ENCODE data around the gene MOGAT2. TPM values are rescaled to one million over a fixed set of nuclear protein-coding genes. Genes with fewer than 3 reads are reported as not detected.
"Not testable (repeated sequence)": the region's sequence is repeated elsewhere in the genome, so short reads cannot be mapped to it uniquely, and the experiment has no call there.

Gene MOGAT2
- total RNA-seq, result 0.32 TPM
- long read RNA-seq, result 0 reads

DNA sequence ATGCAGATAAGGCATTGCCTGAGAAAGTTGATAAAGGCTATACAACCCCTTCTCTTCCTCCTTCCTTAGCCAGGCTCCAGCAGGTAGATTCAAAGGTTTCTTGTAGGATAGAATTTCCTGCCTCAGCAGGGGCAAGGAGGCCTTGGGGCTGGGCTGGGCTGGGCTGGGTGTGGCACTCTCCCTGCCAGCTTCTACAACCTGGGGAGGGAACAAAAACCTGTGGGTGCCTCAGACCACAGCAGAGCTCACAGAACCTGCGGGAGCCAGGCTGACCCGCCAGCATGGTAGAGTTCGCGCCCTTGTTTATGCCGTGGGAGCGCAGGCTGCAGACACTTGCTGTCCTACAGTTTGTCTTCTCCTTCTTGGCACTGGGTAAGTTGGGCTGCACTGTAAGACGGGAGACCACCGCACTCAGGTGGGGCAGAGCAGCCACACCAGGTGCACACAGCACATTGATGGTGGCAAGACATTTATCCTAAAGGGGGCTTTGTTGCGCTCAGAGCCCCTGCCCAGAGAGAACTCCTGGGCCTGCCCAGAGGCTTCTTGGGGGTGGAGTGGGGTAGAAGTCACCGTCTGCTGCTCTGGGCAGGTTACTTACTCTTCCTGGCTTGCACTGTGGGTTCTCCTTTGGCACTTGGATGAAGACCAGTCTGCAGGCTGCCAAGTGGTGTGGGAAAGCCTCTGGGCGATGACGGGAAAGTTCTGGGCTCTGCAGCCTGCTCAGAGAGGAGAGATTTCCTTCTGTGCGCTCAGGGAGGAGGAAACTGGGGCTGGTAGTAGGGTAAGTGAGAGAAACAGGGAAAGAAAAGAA, at the start of gene MOGAT2:
MOGAT2 (plus strand) TSS at position 231 of the 811 bp plus-strand sequence; CDS start at position 282, 51 bp downstream.
- DNase-seq (ENCODE audit: low spot score), result no peak

DNA sequence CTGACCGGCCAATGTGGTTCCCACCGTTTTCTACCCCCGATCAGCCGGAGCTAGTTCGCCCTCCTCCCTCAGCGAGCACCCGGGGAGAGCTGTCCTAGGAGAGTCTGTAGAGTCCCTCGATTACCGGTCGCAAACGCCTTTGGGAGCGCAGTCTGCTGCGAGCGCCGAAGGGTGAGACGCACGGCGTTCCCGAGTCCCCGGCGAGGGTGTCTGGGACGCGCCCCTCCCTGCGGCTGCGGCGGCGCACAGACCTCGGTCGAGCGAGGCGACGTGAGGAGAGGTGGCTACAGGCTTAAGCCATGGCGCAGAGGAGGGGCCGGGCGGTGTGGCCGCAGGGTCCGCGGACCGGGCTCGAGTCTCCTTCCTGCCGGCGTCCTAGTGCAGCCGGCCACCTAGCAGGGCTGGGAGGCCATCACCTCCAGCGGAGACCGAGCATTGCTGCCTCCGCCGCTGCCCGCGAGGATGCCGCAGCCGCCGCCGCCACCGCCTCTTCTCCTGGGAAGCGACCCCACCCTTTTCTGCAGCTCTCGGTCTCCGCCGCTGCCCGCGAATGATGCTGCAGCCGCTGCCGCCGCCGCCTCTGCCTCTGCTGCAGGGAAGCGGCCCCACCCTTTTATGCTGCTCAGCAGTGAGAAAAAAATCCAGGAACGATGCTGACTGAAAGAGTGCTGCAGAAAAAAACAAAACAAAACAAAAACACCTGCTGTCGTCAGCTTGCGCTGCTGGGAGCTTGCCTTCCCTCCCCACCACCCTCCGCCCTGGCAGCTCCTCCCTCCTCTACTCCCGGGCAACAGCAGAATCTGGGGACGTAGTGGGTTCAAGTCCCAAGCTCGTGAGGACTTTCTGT, 49.0 kb upstream of the MOGAT2 start, which contains the start of gene MAP6:
MAP6 (minus strand) TSS at position 588 of the 847 bp plus-strand sequence. CDS start 669 bp downstream, outside the sequence.
- no peak for DNase-seq (ENCODE audit: low spot score)

DNA sequence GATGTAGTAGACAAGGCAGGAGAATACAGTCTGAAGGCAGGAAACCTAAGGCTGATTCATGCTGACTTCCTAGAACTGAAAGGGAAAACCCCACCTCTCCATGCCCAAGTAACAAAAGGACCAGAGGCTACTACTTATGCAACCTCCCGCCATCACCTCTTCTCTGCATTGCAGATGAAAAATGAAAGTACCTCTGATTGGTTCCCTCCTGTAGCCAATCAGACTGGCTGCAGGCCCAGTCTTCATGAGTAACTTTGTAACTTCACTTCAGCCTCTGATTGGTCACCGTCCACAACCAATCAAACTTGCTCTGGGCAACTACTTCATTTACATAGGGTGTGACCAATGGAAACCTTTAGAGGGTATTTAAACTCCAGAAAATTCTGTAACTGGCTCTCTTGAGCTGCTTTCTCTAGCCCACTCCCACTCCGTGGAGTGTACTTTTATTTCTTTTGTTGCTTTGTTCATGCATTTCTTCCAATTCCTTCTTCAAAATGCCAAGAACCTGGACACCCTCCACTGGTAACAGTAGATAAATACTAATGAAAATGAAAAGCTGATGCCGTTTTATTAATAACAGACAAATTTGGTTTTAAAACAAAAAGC, 43.6 kb upstream of the MOGAT2 start:
- no peak for DNase-seq (ENCODE audit: low spot score)

DNA sequence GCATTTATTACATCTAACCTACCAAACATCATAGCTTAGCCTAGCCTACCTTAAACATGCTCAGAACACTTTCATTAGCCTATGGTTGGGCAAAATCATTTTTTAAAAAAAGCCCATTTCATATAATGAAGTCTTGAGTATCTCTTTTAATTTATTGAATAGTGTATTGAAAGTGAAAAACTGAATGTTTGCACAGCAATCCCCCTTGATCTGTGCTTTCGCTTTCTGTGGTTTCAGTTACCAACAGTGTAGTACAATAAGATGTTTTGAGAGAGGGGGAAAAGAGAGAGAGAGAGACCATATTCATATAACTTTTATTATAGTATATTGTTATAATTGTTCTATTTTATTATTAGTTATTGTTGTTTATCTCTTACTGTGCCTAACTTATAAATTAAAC, 40.4 kb upstream of the MOGAT2 start:
- DNase-seq (ENCODE audit: low spot score), result no peak

DNA sequence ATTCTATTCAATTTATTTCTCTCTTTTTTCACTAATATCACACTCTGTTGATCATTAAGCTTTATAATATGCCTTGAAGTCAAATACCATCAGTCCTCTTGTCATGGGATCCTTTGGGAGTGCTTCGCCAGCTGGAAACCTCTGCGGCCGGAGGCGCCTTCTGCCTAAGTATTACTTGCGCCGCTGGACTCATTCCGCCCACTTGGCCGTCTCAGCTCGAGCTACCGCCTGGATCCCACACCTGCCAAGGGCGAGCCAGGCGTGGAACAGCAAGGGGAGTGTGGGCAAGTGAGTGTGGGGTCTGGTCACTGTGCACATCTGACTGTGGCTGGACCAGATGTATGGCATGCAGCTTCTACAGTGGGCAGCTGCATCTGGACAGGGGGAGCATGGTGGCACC, 39.7 kb upstream of the MOGAT2 start:
- no peak for DNase-seq (ENCODE audit: low spot score)

DNA sequence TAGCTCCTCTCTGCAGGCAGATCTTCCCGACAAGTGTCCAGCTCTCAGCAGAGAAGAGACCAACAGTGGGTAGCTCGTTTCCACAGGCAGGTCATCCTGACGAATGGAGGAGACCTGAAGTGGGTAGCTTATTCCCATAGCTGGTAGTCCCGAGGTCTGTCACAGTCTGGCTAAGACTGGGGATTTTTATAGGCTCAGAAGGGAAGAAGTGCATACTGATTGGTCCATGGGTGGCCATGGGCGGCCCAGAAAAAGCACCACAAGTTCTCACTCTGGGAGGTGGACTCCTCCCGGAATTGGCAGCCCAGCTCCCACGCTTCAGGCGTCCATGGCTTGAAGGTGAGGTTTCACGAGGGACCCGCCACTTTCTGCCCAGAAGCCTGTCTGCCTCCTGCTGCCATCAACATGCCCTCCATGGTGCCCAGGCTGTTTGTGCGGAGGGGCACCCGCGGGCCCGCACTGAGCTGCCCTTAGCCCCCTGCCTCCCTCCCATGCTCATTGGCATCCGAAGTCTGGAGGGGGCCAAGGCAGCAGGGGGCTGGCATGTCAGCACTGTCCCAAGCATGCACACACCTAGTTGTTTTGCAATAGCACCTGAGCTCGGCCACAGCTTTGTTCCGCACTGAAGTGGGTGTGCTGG, 38.9 kb upstream of the MOGAT2 start:
- no peak for DNase-seq (ENCODE audit: low spot score)

DNA sequence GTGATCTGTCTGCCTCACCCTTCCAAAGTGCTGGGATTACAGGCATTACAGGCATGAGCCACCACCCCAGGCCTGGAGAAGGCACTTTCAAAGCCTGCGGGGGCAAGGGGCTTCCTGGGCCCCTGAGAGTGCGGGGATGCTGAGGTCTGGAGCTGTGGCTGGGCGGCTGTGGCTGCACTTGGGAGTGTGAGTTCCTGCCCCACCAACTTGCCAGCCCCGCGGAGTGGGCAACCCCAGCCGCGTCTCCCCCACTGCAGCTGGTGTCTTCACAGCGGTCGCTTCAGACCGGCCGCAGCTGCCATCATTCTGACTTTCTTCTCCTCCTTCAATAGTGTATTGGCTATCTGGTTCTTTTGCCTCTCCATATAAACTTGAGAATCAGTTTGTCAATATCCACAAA, 38.1 kb upstream of the MOGAT2 start:
- no peak for DNase-seq (ENCODE audit: low spot score)

DNA sequence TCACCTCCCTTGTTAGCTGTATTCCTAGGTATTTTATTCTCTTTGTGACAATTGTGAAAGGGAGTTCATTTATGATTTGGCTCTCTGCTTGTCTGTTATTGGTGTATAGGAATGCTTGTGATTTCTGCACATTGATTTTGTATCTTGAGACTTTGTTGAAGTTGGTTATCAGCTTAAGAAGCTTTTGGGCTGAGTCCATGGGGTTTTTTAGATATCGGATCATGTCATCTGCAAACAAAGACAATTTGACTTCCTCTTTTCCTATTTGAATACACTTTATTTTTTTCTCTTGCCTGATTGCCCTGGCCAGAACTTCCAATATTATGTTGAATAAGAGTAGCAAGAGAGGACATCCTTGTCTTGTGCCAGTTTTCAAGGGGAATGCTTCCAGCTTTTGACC, 33.8 kb upstream of the MOGAT2 start:
- not testable (repeated sequence) for DNase-seq (ENCODE audit: low spot score)

DNA sequence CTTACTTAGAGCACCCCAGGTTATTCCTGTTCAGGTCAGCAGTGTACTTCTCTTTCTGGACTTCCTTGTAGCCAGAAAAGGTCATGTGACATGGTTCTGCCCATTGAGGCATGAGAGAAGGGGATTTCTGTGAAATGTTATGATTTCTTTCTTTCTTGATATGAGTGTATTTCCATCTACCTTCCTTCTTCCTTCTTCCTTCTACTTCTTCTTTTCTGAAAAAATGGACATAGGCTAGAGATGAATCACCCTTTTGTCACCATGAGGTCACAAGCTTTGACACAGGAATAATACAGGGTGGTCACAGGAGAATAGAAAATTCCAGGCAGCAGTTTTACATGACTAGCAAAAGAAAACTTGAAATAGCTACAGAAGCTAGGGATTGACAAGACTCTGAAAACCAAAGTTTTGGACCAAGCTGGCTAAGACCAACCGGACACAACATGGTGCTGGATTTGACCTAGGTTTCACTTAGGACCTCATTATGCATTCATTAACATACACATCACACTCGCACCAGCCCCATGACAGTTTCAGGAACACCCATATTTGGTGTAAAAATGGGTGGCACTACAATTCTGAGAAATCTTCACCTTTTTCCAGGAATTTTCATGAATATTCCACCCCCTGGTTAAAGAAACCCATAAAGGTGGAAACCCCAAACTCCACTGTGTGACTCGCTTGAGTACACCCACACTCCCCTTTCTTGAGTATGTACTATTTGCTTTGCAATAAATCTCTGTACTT, 27.6 kb upstream of the MOGAT2 start:
- no peak for DNase-seq (ENCODE audit: low spot score)

DNA sequence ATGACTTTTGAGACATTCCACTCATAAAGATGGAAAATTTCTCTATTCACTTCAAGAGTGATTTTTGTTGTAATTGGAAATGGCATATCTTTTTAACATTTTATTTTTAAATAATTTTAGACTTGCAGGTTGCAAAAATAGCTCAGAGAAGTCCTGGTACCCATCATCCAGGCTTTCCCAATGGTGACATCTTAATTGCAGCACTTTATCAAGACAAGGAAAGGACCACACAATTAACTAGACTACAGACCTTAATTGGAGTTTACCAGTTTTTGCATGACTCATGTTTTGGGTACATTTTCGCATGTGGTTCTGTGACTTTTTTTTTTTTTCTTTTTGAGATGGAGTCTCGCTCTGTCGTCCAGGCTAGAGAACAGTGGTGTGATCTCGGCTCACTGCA, 25.8 kb upstream of the MOGAT2 start:
- no peak for DNase-seq (ENCODE audit: low spot score)

DNA sequence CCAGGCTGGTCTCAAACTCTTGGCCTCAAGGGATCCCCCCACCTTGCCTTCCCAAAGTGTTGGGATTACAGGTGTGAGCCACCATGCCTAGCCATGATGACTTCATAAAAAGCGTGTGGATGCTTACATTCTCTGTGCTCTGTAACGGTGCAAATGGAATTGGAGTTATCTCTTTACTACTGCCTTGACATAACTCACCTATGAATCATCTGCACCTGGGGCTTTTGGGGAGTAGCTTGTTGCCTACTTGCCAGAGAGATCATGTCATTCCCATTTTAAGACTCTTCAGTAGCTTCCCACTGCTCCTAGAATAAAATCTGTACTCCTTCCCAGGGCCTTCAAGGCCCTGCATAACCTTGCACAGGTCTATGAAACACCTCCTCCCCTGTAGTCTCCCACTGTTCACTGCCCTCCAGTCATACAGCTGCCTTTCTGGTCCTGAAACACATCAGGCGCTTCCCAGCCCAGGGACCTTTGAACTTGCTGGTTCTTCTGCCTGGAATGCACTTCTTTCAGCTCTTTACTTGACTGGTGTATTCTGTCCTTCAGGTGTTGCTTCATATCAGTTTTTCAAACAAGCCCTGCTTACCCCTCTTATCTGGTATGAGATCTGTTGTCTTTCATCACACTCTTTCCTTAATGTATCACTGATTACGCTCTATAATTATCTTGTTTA, 19.6 kb upstream of the MOGAT2 start:
- DNase-seq (ENCODE audit: low spot score), result no peak

DNA sequence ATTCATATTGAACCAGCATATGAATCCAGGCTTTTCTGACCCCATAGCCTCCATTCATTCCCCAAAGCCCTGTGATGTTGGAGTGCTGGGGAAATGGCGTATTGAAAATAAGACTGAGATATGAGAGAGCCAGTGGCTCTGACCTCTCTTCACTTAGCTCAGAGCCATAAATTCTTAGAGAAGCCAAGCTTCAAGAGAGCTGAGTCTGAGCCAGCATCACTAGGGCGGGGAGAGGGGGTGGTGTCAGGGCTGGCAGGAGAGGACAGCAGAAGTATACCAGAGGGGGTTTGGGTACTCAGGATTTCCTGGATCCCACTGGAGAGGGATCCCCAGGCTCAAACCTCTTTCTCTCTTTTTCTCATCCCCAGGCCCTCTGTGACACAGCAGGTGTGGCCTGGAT, 16.7 kb upstream of the MOGAT2 start:
- no peak for DNase-seq (ENCODE audit: low spot score)

DNA sequence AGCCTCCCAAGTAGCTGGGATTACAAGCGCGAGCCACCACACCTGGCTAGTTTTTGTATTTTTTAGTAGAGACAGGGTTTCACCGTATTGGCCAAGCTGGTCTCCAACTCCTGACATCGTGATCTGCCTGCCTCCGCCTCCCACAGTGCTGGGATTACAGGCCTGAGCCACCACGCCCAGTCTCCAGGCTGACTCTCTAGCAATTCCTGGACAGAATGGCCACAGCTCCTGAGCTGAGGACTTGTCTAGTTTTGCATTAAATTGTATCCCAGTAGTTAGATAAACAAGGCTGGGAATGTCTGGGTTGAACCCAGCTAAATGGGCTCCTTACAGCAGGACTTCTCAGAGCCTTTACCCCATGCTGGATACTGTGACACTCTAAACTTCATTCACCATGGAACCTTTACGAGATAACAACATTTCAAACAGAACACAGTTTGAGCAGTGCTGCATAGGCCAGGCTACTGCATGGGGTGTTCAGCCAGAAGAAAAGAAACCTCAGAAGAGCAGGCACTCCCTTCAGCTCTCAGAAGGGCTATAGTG, 13.9 kb upstream of the MOGAT2 start:
- DNase-seq (ENCODE audit: low spot score), result no peak

DNA sequence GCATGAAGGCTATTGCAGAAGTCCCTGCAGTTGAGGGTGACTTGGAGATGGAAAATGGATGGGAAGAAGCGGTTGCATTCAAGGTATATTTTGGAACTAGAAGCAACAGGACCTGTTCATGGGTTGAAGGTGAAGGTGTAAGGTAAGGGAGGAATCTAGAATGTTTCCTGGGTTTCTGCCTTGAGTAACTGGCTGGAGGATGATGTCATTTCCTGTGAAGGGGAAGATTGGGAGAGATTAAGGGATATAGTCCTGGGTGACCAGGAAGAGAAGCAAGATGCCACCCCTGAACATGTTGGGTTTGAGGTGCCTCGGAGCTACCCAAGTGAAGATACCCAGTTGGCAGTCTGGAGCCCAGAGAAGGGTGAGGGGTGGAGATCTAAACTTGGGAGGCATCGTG, 12.1 kb upstream of the MOGAT2 start:
- DNase-seq (ENCODE audit: low spot score), result no peak

DNA sequence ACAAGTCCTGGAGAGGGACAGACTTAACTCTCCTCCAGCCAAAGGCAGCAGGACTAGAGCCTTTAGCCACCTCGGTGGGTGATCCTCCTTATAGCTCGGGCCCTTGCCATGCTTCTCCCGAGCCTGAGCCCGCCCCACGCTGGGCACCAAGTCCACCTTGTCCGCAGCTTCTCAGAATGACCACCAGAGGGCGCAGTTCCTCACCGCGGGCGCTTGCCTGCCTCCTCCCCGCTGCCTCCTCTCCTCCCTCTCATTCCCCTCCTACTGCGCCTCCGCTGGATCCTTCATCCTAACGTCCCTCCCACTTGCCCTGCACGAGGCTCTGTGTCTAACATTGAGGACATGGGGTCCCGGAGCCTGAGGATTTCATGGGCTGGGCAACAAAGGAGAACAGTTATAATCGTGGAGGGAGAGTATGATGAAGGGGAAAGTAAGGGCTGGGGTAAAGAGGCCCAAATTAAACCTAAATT, 11.3 kb upstream of the MOGAT2 start:
- peak; percentile 90 for DNase-seq (ENCODE audit: low spot score)

DNA sequence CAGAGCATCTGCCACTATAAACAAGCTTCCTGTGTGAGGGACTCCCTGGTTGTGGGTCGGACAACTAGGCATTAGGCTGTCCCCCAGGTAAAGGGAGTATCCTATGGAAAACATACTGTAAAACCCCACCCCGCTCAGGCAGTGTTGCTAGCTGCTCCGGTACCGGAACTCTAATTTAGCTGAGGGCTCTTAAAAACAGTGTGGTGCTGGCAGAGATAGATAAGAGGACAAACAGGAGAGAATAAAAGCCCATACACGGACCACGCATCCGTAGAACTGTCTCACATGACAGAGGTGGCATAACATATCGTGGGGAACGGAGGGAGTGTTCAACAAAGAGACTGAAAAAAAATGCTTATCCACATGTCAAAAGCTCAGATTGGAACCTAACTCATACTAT, 3.4 kb upstream of the MOGAT2 start:
- DNase-seq (ENCODE audit: low spot score), result peak; percentile 35

DNA sequence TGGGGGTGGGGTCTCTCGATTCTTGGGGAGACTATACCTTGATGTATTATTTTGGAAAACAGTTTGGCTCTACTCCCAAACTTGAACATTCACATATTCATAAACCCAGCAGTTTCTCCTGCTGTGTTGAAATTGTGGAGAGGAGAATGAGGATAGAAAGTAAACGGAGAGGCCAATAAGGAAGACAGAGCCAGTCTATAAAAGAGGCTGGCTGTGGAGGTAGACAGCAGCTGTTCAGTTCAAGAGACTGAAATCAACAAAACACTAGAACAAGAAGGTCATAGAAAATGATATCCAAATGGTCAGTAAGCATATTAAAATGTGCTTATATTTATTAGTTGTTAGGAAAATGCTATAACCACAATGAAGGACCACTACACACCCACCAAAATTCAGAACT, 1.9 kb upstream of the MOGAT2 start:
- DNase-seq (ENCODE audit: low spot score), result no peak

DNA sequence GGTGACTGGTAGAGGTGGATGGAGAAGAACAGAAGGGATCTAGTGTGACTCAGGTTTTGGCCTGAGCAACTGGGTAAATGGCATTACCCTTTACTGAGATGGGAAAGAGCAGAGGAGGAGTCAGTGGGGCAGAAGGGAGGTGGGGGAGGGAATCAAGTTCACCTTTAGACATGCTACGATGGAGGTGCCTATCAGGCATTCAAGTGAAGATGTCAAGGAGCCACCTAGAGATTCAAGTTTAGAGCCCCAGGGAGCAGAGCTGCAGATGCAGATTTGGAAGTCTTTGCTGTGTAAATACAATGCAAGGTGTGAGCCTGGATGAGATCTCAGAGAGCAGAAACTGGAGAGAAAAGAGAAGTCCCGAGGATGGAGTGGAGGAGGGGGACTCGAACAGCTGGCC, 979 bp upstream of the MOGAT2 start:
- no peak for DNase-seq (ENCODE audit: low spot score)

All from mesenteric fat pad (tissue), 1 donor.